ENCODE measurements around the gene CDC37.
A peak's percentile ranks its signal among the peaks of the same experiment; 100 is the strongest.

The CDC37 gene

DNA sequence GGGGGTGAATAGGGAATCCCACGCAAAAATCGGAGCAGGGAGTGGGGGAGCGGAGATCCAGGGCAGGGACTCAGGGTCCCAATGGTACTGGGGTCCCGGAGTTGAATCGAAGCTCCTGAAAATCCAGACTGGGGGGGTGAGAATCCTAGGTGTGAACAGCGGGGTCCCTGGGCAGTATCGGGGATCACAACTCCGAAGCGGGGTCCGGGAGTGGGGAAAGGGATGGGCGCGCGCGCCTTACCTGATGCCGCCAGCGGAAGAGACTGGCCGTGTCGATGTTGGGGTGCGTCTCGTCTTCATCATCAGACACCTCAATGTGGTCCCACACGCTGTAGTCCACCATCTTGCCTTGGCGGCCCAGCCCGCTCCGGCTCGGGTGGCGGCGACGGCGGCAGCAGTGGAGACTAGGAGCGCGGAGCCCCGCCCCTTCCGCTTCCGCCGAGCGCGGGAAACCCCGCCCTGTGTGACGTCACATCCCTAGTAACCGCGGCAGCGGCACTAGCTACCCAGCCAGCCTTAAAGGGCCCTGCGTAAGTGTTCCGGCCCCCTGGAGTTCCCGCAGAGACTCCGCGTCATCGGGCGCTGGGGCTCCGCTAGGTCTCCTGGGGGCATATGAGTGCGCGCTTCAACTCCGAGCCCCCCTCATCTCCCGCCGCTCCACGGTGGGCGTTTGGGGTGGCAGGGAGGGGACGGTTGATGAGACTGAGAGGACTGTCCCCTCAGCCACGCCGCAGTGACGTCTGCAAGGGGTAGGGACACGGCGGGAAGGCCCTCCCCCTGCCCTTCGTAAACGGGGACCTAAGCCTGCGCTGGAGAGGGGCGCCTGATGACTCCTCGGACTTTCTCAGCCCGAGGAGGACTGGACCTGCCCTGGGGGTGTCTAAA is at the start of gene CDC37:
Gene CDC37, minus strand, starts transcription at position 406 of the 885 bp plus-strand sequence. Its CDS starts 63 bp downstream, at position 343.
- DNase-seq: peak; percentile 67

DNA sequence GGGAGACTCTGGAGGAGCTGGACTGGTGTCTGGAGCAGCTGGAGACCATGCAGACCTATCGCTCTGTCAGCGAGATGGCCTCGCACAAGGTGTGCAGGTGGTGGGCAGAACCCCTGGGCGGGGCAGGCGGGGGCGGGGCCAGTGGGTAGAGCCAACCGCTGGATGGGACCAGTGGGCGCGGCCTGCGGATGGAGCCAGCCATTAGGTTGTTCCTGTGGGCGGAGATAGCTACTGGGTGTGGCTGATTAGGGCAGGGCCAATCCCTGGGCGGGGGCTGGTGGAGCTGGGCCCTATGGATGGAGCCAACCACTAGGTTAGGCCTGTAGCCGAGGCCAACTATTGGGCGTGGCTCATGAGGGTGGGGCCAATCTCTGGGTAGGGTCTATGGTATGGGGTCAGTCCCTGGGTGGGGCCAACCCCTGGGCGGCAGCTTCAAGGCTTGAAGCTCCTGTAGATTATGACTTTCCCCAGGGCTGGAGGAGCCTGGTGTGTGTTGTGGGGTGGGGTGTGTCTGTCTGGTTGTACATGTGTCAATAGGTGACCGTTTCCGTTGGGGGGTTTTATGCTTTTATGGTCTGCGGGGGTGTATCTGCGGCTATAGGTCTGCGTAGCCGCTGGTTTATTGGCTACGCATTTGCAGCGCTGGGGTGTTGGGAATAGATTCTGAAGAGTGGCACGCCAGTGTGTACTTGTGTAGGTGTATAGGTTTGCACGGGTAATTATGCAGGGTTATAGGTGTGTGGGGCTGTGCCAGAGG is 47.7 kb upstream of the CDC37 start:
- no peak for DNase-seq

DNA sequence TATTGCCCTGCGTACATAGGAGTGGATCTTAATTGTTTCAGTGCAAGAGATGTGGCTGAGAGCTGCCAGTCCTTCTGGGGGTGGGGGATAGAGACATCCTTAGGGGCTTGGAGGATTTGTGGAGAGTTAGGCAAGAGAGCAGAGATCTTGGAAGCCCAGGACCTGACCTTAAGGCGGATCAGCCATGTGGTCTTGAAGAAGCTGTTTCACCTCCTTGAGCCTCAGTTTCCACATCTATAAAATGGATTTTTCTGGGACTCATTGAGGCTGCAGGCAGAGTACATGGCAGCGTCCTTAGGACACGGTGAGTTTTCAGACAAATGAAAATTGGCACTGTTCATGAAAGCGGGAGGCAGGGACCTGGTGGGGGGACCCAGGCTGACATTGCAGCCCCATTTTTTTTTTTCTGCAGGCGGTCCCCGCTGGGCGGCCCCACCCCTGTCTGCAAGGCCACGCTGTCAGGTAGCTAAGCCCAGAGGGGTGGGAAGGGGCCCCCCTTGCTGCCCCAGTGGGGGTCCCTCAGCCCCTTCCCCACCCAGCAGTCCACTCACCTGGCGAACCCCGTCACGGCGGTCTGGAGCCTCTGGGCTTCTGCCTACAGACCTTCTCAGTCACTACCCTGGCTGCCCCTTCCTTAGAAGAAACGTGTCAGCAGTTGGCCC is 47.0 kb upstream of the CDC37 start:
- no peak for DNase-seq

DNA sequence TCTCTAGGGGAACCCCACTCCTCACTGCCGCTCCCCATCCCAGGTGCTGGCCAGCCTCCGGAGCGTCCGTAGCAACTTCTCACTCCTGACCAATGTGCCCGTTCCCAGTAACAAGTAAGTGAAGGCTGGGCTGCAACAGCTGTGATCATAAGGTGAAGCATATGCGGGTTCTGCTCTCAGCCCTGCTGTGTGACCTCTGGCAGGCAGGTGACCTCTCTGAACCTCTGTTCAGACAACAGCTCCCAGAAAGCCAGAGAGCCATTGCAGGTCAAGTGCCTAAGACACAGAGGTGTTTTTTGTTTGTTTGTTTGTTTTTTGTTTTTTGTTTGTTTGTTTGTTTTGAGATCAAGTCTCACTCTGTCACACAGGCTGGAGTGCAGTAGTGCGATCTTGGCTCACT is 45.7 kb upstream of the CDC37 start:
- DNase-seq: no peak

DNA sequence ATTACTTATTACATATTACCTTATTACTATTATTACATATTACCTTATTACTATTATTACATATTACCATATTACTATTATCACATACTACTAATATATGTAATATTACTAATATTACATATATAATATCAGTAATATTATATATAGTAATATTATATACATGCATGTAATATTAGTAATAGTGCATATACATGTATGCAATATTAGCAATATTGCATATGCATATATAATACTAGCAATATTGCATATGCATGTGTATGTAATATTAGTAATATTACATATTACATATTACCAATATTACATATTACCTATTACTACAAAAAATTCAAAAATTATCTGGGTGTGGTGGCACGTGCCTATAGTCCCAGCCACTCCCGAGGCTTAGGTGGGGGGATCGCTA is 39.4 kb upstream of the CDC37 start:
- no peak for DNase-seq

DNA sequence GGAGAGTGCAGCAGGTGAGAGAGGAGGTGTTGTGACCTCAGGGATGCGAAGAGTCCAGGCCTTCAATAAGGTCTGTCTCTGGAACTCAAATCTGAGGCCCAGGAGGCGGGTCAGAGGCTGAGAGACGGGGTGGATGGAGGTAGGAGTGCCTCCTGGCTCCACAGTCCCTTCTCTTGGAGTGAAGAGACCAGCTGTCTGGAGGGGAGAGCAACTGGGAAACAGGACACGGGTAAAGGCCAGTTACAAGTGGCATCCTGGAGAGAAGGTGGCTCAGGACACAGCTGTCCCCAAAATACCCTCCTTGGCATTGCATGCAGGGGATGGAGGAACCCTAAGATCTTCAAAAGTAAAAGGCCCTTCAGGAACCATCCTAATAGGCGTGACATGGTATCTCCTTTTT is 36.2 kb upstream of the CDC37 start:
- no peak for DNase-seq

DNA sequence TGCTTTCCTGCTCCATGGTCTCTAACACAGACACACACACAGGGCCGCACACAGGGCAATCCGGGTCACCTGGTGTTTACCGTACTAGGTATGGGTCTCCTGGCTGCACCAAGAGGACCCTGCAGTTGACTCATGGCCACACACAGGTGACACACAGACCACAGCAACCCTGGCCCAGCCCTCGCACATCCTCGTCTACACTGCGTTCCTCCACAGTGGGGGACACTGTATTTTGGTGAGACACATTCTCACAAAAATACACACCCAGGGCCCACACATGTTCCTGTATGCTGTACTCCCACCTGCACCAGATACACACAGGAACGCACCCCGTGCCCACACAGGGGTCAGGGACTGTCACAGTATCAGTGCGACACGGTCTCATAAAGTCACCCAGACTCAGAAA is 29.8 kb upstream of the CDC37 start:
- no peak for DNase-seq

DNA sequence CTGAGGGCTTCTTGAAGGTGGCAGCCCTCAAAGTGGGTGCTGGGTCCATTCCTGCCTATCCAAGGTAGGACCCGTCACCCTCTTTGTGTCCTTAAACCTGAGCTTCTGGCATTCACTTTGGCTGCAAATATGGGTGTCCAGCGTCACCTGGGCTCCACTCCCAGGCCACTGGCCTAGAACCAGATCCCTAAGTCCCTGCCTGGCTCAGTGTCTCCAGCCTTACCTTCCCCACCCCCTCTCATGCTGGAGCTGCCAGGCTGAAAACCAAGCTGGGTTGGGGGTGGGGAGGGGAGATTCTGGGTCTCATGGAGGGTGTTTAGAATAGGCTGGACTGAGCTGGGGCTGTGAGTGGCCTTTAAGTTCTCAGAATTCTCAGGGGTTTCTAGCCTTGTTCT is 29.4 kb upstream of the CDC37 start:
- DNase-seq: no peak

DNA sequence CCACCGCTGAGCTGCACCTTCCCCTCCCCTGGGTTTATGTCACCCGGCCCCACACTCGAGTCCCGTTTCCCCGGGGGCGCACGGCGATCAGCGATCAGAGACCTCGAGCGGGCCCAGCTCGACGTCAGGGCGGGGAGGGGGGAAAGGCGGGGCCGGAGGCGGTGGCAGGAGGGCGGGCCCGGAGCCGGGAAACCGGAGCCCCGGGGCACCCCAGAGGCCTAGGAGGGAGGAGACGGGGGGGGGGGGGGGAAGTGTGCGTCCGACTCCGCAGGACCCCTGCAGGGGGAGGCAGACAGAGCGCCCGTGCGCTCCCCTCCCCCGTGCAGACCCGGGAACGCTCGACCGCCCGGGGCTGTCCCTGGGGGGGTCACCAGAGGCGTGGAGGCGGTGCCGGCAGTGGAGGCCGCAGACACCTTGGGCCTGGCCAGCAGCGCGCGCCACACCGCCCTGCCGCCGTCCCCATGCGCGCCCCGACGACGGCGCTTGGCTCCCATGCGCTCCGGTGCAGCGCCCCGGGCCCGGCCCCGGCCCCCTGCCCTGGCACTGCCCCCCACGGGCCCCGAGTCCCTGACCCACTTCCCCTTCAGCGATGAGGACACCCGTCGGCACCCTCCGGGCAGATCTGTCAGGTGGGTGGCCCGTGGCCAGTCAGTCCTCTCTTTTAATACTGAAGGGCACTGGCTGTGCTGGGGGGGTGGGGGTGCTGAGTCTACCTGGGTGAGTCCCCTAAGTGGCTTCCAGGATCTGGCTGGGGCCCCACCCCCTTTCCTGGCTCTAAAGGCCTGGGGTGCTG is 28.8 kb upstream of the CDC37 start:
- DNase-seq: no peak

DNA sequence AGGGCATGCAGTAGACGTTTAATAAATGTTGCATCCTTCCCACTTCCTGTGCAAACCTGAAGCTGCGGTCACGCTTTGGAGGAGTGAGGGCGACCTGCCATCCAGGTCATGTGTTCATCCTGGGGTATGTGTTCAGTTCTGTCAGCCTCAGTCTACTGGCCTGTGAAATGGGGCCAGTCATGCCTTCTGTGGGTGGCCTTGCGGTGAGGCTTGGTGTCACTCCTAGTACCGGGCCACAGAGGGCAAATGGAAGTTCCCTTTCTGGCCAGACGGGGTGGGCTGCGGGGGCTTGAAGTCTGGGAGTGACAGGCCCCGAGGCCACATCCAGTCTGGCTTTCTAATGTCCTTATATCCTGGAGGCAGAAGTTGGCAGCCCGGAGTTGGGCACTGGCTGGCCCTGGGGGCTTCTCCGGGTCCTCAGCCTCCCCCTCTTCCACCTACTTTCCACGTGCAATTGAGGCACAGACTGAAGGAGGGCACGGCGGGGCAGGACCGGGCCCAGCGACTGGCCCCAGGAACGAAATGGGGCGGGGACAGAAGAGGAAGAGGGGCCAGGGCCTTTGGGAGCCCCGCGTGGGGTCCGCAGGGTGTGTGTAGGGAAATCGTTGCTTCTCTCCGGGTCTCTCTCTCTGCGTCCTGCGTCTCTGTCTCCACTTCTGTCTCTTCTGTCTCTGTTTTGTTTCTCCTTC is 28.1 kb upstream of the CDC37 start:
- no peak for DNase-seq

DNA sequence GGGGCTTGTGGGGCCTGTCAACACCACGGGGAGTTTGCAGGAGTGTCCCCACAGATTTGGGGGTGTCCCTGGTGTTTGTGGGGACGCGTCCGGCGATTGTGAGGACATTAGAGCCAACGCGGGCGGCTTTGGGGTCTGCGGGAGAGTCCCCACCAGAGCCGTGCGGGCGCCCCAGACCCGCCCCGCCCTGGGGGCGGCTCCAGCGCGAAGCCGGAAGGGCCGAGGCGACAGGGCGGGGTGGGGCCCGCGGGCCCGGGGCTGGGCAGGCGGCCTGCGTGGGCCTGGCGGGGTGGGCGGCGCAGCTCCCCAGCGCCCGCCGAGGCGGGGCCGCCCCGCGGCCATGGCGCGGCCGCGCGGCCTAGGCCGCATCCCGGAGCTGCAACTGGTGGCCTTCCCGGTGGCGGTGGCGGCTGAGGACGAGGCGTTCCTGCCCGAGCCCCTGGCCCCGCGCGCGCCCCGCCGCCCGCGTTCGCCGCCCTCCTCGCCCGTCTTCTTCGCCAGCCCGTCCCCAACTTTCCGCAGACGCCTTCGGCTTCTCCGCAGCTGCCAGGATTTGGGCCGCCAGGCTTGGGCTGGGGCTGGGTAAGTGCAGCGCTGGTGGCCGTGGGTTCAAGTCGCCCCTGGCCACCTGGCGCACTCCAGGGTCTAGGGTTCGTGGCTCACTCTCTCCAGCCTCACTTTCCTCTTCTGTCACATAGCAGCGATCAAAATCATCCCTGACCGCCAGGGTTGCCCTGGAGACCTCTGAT is 27.3 kb upstream of the CDC37 start:
- no peak for DNase-seq

DNA sequence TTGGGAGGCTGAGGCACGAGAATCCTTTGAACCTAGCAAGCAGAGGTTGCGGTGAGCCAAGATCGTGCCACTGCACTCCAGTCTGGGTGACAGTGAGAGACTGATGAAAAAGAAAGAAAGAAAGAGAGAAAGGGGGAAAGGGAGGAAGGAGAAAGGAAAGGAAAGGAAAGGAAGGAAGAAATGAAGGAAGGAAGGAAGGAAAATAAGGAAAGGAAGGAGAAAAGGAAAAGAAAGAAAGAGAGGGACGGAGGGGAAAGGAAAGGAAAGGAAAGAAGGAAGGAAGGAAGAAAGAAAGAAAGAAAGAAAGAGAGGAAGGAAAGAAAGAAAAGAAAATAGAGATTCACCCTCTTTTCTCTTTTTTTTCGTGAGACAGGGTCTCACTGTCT is 25.6 kb upstream of the CDC37 start:
- no peak for DNase-seq

DNA sequence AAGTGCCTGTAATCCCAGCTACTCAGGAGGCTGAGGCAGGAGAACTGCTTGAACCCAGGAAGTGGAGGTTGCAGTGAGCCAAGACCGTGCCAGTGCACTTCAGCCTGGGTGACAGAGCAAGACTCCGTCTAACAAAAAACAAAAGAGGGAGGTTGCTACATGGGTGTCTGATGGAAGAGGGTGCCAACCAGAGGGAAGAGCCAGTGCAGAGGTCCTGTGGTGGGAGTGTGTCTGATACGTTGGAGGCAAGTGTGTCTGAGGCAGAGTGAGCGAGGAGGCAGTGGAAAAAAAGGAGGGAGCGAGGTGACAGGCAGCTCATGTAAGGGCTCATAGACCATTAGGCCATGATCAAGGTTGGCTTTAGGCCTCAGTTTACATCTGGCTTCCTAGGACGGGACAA is 23.8 kb upstream of the CDC37 start:
- no peak for DNase-seq

DNA sequence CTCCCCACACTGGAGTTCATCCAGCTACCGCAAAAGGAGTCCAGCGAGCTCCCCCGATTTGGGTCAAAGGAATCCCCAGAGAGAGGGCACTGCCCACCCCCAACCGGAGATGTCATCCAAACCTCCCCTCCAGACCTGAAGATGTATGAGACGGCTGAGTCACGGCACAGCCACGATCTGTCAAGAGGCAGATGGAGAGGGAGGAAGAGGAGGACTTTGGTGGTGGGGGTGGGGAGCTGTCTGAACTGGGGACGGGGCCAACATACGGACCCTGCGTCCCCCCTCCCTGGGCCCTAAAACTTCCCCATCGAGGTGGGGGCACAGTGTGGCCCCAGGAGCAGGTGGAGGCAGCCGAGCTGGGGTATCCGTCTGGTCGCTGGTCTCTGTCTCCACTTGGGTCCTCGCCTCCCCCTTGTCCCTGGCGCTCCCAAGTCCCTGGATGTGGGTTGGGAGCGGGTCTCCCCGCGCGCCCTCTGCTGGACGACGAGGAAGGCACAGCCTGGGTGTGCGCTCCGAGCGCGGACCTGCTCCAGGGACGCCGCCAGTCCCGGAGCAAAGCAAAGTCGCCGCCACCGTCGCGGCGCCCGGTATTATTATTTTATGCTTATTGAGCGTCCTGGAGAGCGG is 20.8 kb upstream of the CDC37 start:
- no peak for DNase-seq

DNA sequence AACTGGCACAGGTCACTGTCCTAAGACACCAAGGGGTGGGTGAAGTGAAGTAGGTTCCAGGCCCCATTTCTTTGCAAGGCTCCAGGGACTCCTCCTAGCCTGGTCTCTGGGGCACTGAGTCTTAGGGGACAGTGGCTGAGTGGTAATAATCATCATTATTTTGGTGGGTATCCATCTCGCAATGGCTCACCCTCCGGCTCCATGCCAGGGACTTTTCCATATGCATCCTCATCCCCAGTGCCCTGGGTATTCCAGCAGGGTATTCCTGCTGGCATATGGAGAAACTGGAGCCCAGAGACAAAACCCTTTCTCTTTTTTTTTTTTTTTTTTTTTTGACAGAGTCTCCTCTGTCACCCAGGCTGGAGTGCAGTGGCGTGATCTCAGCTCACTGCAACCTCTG is 19.5 kb upstream of the CDC37 start:
- DNase-seq: no peak

DNA sequence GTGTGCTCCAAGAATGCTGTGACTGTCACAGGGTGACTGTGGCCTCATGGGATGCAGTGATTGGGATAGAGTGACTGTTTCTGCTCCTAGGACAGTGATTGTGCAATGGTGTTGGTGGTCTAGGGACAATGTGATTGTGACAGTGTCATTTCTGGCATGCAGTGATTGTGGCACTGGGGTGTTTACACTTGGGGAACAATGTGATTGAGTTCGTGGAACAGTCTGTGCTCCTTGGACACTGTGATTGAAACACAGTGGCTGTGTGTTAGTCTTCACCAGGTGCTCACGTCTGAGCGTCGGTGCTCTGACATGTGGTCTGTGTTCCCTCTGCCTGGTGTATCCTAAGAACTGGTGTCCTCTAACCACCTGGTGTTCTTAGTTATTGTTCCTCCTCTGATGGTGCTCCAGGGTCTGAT is 18.7 kb upstream of the CDC37 start:
- no peak for DNase-seq

DNA sequence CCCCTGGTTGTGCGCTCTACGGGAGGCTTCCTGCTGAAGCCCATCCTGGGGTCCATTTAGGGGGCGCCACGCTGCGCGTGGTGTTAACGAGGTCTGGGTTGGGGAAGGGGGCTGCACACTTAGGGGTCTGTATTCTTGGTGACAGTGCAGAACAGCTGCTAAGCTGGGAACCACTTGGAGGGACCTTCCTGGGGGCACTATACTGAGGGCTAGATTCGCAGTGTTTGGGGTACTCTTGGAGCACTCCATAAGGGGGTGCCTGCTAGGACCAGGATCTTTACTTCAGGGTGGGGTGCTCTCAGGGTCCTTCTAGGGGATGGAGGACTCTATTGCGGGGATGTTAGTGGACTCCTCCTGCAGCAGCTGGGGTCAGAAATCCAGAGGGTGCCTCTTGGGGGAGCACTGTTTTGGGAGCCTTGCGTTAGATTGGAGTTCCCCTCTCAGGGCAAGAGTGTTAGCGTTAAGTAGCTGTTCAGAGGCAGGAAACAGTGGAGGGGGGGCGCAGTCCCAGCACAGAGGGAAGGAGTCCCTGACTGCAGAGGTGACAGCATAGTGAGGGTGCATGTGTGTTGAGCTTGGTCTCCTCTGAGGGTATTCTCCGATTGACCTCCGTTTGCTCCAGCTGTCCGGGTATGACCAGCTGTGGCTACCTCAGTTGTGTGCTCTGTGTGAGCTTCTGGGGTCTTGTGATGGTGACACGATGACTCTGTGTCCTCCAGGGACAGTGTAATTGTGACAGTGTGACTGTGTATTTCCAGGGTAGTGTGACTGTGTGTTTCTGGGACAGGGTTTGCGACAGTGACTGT is 18.1 kb upstream of the CDC37 start:
- DNase-seq: no peak

DNA sequence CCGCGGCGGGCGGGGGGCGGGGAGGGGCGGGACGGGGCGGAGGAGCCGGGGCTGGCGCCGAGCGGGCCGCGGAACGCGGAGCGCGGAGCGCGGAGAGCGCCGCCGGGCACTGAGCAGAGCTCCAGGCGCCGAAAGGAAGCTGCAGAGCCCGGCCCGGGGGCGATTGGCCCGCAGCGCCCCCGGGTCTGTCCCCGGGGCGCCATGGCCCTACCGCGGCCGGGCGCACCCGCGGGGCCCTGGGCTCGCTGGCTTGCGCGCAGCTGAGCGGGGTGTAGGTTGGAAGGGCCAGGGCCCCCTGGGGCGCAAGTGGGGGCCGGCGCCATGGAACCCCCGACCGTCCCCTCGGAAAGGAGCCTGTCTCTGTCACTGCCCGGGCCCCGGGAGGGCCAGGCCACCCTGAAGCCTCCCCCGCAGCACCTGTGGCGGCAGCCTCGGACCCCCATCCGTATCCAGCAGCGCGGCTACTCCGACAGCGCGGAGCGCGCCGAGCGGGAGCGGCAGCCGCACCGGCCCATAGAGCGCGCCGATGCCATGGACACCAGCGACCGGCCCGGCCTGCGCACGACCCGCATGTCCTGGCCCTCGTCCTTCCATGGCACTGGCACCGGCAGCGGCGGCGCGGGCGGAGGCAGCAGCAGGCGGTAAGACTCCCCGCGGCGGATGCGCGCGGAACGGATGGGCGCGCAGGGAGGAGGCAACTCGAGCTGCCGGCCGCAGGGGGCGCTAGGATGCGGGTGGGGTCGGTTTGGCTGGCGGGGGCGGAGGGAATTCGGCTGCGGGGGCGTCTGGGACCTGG is 17.3 kb upstream of the CDC37 start, which contains the start of gene PDE4A:
Gene PDE4A, plus strand, starts transcription at position 95 of the 796 bp plus-strand sequence. Its CDS starts 227 bp downstream, at position 322.
- DNase-seq: no peak
